Fibroblast of mammary gland (primary cell): Measurements from ENCODE around the gene DNAH6.

ENCODE experiments used
- DNase-seq: peaks from one replicate; pipeline ENCODE4 v3.0.0-alpha.2; 2010; ENCODE audit warnings: low read depth
- H3K4me3 ChIP-seq: 2 replicates; pipeline ENCODE4 v1.5.1; 2011; ENCODE audit warnings: low read depth, mild to moderate bottlenecking, low read length, moderate library complexity; ENCODE audit not compliant: control insufficient read depth
- TF ChIP-seq, protein P1 (sequence below): conservative IDR thresholded peaks from 2 replicates; pipeline ENCODE4 v1.5.1; 2011; ENCODE audit warnings: low read depth, low read length, inconsistent platforms; ENCODE audit not compliant: control insufficient read depth, insufficient read depth

DNAH6 gene

DNA sequence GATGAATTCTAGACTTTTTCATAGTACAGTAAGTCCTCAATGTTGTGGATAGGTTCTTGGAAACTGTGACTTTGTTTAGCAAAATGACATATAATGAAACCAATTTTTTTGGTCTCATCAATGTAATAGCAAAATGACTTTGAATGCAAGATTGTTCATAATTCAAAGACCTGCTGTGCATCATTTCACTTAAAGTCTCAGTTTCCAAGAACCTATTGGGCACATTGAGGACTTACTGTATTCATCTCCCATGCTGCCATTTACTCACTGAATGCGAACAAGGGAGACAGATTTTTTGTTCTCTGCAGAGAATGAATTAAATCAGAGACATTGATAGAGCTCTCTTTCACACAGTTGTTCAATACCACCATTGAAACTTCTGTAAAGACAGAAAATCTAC lies 211.0 kb downstream of the DNAH6 start:
- TF ChIP-seq, protein P1, sequence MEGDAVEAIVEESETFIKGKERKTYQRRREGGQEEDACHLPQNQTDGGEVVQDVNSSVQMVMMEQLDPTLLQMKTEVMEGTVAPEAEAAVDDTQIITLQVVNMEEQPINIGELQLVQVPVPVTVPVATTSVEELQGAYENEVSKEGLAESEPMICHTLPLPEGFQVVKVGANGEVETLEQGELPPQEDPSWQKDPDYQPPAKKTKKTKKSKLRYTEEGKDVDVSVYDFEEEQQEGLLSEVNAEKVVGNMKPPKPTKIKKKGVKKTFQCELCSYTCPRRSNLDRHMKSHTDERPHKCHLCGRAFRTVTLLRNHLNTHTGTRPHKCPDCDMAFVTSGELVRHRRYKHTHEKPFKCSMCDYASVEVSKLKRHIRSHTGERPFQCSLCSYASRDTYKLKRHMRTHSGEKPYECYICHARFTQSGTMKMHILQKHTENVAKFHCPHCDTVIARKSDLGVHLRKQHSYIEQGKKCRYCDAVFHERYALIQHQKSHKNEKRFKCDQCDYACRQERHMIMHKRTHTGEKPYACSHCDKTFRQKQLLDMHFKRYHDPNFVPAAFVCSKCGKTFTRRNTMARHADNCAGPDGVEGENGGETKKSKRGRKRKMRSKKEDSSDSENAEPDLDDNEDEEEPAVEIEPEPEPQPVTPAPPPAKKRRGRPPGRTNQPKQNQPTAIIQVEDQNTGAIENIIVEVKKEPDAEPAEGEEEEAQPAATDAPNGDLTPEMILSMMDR = no peak
- H3K4me3 ChIP-seq = no peak overlapping the region

DNA sequence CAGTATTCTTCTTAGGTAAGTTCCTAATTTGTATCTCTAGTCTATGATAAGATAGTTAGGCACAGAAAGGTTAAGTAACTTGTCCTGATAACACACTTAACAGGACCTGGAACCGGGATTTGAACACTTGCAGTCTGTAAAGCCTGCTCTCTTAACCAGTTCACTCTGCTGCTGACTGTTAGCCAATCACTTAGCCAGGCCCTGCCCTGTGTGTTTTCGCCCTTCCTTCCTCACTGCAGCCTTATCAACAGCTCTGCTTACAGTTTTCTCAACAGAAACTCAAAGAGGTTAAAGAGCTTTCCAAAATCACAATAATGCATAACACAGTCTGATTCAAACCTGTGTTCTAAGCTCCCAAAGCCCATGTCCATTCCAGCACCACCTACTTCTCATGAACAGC lies 212.9 kb downstream of the DNAH6 start:
- DNase-seq = no peak
- H3K4me3 ChIP-seq = no peak overlapping the region
- TF ChIP-seq, protein P1 = no peak

More for the DNA sequence above, 211.0 kb downstream of the DNAH6 start:
- no peak for DNase-seq

DNA sequence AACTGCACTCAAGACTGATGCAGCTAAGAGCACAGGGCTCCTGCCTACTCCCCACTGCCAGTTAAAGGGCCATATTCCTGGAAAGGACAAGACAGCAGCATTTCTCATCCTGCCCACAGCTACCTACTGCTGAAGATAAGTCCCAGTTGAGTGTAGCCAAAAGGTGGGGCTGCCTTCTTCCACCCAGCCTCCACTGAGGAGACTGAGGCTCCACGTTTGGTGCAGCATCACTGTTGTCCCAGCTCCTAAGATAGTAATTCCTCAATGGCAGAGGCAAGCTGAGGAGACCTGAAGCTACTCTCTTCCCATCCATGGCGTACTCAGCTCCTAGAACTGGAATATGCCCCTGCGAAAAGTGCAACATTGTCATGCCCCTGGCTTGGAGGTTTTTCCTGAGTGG lies 214.9 kb downstream of the DNAH6 start:
- DNase-seq = no peak
- TF ChIP-seq, protein P1 = no peak

DNA sequence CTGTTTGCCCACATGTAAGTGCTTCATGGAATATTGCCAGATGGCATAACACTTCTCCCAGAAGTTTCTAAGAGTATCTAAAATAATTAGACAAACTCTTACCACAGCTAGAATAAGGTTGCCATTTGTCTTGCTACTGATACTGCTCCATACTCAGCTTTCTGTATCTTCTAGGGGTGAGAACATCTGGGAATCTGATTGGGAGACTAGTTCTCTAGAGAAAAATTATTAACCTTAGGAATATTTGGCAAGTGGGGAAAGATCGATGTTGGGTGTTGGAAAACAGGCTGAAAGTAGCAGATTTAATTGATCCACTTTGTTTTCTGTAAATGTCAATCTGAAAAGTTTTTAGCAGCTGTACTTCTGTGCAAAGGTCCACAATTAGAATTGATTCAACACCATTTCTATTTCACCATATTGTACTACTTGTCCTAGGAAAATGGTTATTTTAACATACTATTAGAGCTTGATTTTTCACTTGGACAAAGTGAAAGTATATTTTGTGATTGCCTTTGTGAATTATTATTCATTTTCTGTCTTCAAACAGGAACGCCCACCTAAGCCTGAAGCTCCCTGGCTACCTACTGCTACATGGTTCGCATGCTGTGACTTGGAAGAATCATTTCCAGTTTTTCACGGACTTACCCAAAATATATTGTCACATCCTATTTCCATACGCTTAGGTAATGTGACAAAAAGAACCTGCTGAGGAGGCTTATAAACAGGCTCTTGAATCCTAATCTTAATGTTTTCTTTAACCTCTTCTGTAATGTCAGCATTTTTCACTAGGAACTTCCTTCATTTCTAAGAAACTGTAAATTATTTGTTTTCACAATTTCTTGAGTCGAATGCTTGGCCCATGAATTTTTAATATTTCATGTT lies 216.8 kb downstream of the DNAH6 start:
- DNase-seq = no peak
- H3K4me3 ChIP-seq = no peak overlapping the region
- TF ChIP-seq, protein P1 = no peak

More for the DNA sequence above, 214.9 kb downstream of the DNAH6 start:
- H3K4me3 ChIP-seq = no peak overlapping the region

GRCh38 chr2:84735389-84735788 lies 219.1 kb downstream of the DNAH6 start:
- no peak overlapping the region for H3K4me3 ChIP-seq
- TF ChIP-seq, protein P1 = no peak
- DNase-seq = peak; percentile 4

GRCh38 chr2:84741182-84741822 lies 225.0 kb downstream of the DNAH6 start:
- peak; percentile 23 for DNase-seq
- TF ChIP-seq, protein P1 = peak; percentile 39
- H3K4me3 ChIP-seq = no peak overlapping the region
